IMR-90 (cell line): ENCODE data around the gene ARAP1. TPM values are rescaled to one million over a fixed set of nuclear protein-coding genes. Genes with fewer than 3 reads are reported as not detected.

Experiments used
- ATAC-seq: fragments of 200-7000 bp; cut with Tn5 transposase; 2 replicates; pipeline ENCODE4 v1.9.1; 2020; ENCODE audit warnings: low read depth, mild to moderate bottlenecking, moderate library complexity
- BruUV-seq: library from RNA; stranded (reverse); fragments of 400-500 nt; replicated peaks from 2 replicates; lab custom pipeline; 2021; lab: Mats Ljungman, UMichigan
- CTCF ChIA-PET: fragments of 300-600 bp; formaldehyde crosslinking; extraction: SDS; loops from one replicate; lab custom pipeline; 2021; ENCODE audit warnings: antibody characterized with exemption; lab: Yijun Ruan, JAX
- POLR2A ChIA-PET: fragments of 300-600 bp; sonication (Branson Sonifier 250); formaldehyde crosslinking; loops from one replicate; lab custom pipeline; 2022; ENCODE audit warnings: antibody characterized with exemption; ENCODE audit not compliant: unreplicated experiment; lab: Charles Lee
- DNase-seq: peaks from one replicate; pipeline ENCODE4 v3.0.0; 2013
- H2AFZ ChIP-seq: replicated peaks from 2 replicates; pipeline ENCODE3; 2013; ENCODE audit warnings: low read length, mild to moderate bottlenecking; ENCODE audit not compliant: poor library complexity
- H2AK5ac ChIP-seq: 2 replicates; pipeline ENCODE4 v1.6.1; 2013; ENCODE audit warnings: low read depth, low read length, inconsistent platforms
- H2AK9ac ChIP-seq: replicated peaks from 2 replicates; pipeline ENCODE3; 2013; ENCODE audit warnings: mild to moderate bottlenecking, low read depth, low read length, moderate library complexity; ENCODE audit not compliant: poor library complexity
- H2BK120ac ChIP-seq: 2 replicates; pipeline ENCODE4 v1.6.1; 2013; ENCODE audit warnings: low read depth, low read length, inconsistent platforms
- H2BK15ac ChIP-seq: 3 replicates; pipeline ENCODE4 v1.6.1; 2013; ENCODE audit warnings: low read depth, low read length, inconsistent platforms
- H2BK20ac ChIP-seq: 2 replicates; pipeline ENCODE4 v1.6.1; 2013; ENCODE audit warnings: low read depth, mild to moderate bottlenecking, inconsistent platforms, low read length, moderate library complexity
- H2BK5ac ChIP-seq: 2 replicates; pipeline ENCODE4 v1.6.1; 2013; ENCODE audit warnings: mild to moderate bottlenecking, low read depth, low read length, inconsistent platforms; ENCODE audit not compliant: poor library complexity, severe bottlenecking
- H3K14ac ChIP-seq: replicated peaks from 2 replicates; pipeline ENCODE4 v1.6.1; 2013; ENCODE audit warnings: low read depth, low read length, inconsistent platforms
- H3K18ac ChIP-seq: 2 replicates; pipeline ENCODE4 v1.6.1; 2013; ENCODE audit warnings: low read depth, low read length, control low read depth
- H3K23ac ChIP-seq: 2 replicates; pipeline ENCODE4 v1.6.1; 2013; ENCODE audit warnings: low read depth, low read length, inconsistent platforms
- H3K27ac ChIP-seq: 2 replicates; pipeline ENCODE4 v1.5.1; 2013; ENCODE audit warnings: mild to moderate bottlenecking, control low read depth, low read length; ENCODE audit not compliant: insufficient read depth
- H3K27me3 ChIP-seq: 2 replicates; pipeline ENCODE4 v1.6.1; 2013; ENCODE audit warnings: low read length; ENCODE audit not compliant: control insufficient read depth, insufficient read depth
- H3K36me3 ChIP-seq: 2 replicates; pipeline ENCODE4 v1.6.1; 2013; ENCODE audit warnings: low read length, mixed read lengths; ENCODE audit not compliant: control insufficient read depth, insufficient read depth
- H3K4ac ChIP-seq: 2 replicates; pipeline ENCODE4 v1.6.1; 2013; ENCODE audit warnings: low read depth, low read length, inconsistent platforms
- H3K4me1 ChIP-seq: 2 replicates; pipeline ENCODE4 v1.6.1; 2013; ENCODE audit warnings: low read length, mixed read lengths; ENCODE audit not compliant: control insufficient read depth, insufficient read depth
- H3K4me2 ChIP-seq: 2 replicates; pipeline ENCODE4 v1.6.1; 2013; ENCODE audit warnings: low read depth, mild to moderate bottlenecking, control low read depth, low read length, moderate library complexity
- H3K4me3 ChIP-seq: 2 replicates; pipeline ENCODE4 v1.5.1; 2013; ENCODE audit warnings: low read depth, mild to moderate bottlenecking, control low read depth, low read length, moderate library complexity; ENCODE audit not compliant: insufficient read depth
- H3K56ac ChIP-seq: 2 replicates; pipeline ENCODE4 v1.6.1; 2013; ENCODE audit warnings: low read length, inconsistent platforms; ENCODE audit not compliant: insufficient read depth; ENCODE audit errors: extremely low read depth
- H3K79me1 ChIP-seq, 2 experiments: 2 replicates each; pipeline ENCODE4 v1.6.1; 2013; ENCODE audit warnings: low read length in 2 of 2, inconsistent platforms in 1 of 2, low read depth in 1 of 2
- H3K9ac ChIP-seq: 2 replicates; pipeline ENCODE4 v1.6.1; 2013; ENCODE audit warnings: low read depth, low read length, control low read depth
- H3K9me1 ChIP-seq: 2 replicates; pipeline ENCODE4 v1.6.1; 2013; ENCODE audit warnings: low read length, inconsistent platforms; ENCODE audit not compliant: insufficient read depth
- H3K9me3 ChIP-seq: 2 replicates; pipeline ENCODE4 v1.6.1; 2013; ENCODE audit warnings: low read length; ENCODE audit not compliant: control insufficient read depth, insufficient read depth
- H4K20me1 ChIP-seq: 2 replicates; pipeline ENCODE4 v1.6.1; 2013; ENCODE audit warnings: low read length, inconsistent platforms; ENCODE audit not compliant: insufficient read depth
- H4K5ac ChIP-seq: 2 replicates; pipeline ENCODE4 v1.6.1; 2013; ENCODE audit warnings: mild to moderate bottlenecking, low read depth, low read length, control low read depth
- H4K8ac ChIP-seq, 2 experiments: 2 replicates each; pipeline ENCODE4 v1.6.1; 2013; ENCODE audit warnings: low read depth in 2 of 2, low read length in 2 of 2, control low read depth in 1 of 2, inconsistent platforms in 1 of 2
- H4K91ac ChIP-seq: 2 replicates; pipeline ENCODE4 v1.6.1; 2013; ENCODE audit warnings: low read depth, low read length, inconsistent platforms; ENCODE audit not compliant: insufficient read depth
- BHLHE40 ChIP-seq: fragments of 150-350 bp; IDR thresholded peaks from 2 replicates; pipeline ENCODE4 v1.6.1; 2016; ENCODE audit warnings: mild to moderate bottlenecking, low read depth, low read length
- CEBPB ChIP-seq: IDR thresholded peaks from 2 replicates; pipeline ENCODE4 v1.6.1; 2012; ENCODE audit warnings: low read depth, low read length, improper control_type of control experiment
- CHD1 ChIP-seq: IDR thresholded peaks from 2 replicates; pipeline ENCODE4 v1.6.1; 2012; ENCODE audit warnings: low read depth, low read length, improper control_type of control experiment
- ELK1 ChIP-seq: fragments of 150-350 bp; IDR thresholded peaks from 2 replicates; pipeline ENCODE4 v1.6.1; 2016; ENCODE audit warnings: low read depth, mild to moderate bottlenecking, low read length, moderate library complexity, borderline replicate concordance
- FOS ChIP-seq: fragments of 150-350 bp; IDR thresholded peaks from 2 replicates; pipeline ENCODE4 v1.6.1; 2016; ENCODE audit warnings: low read depth, low read length
- MAFK ChIP-seq: IDR thresholded peaks from 2 replicates; pipeline ENCODE4 v1.6.1; 2012; ENCODE audit warnings: low read depth, low read length, improper control_type of control experiment
- MAZ ChIP-seq: IDR thresholded peaks from 2 replicates; pipeline ENCODE4 v1.6.1; 2012; ENCODE audit warnings: low read depth, mild to moderate bottlenecking, low read length, improper control_type of control experiment, moderate library complexity, borderline replicate concordance
- NFE2L2 ChIP-seq: fragments of 150-350 bp; IDR thresholded peaks from 2 replicates; pipeline ENCODE4 v1.6.1; 2016; ENCODE audit warnings: low read depth, mild to moderate bottlenecking, low read length
- POLR2A ChIP-seq: IDR thresholded peaks from 2 replicates; pipeline ENCODE4 v1.6.1; 2012; ENCODE audit warnings: mild to moderate bottlenecking, low read depth, low read length
- RAD21 ChIP-seq: IDR thresholded peaks from 2 replicates; pipeline ENCODE4 v1.6.1; 2012; ENCODE audit warnings: low read length, improper control_type of control experiment
- RCOR1 ChIP-seq: IDR thresholded peaks from 2 replicates; pipeline ENCODE4 v1.6.1; 2012; ENCODE audit warnings: mild to moderate bottlenecking, low read length, improper control_type of control experiment; ENCODE audit not compliant: insufficient replicate concordance
- RFX5 ChIP-seq: IDR thresholded peaks from 2 replicates; pipeline ENCODE4 v1.8.0; 2012; ENCODE audit warnings: low read depth, mild to moderate bottlenecking, low read length, moderate library complexity
- SMC3 ChIP-seq: fragments of 150-350 bp; IDR thresholded peaks from 2 replicates; pipeline ENCODE4 v1.6.1; 2016; ENCODE audit warnings: low read depth, mild to moderate bottlenecking, antibody characterized with exemption, low read length, moderate library complexity
- WGBS, 2 experiments: methylation state at CpG; one replicate each; pipeline versions ENCODE4 v1.1.5 to v1.1.7; 2013; ENCODE audit warnings: missing lambda C conversion rate in 2 of 2; ENCODE audit not compliant: insufficient read length in 1 of 2; ENCODE audit errors: extremely low coverage in 2 of 2; 5-methylcytosine and 5-hydroxymethylcytosine counted together
- dilution Hi-C: fragments of 300-500 bp; cut with HindIII; formaldehyde crosslinking; loops from one replicate; pipeline ENCODE4 v1.14.3; 2018; ENCODE audit warnings: low sequenced_read_pairs; ENCODE audit not compliant: unreplicated experiment
- in situ Hi-C: fragments of 300-500 bp; cut with MboI; formaldehyde crosslinking; loops from 3 replicates; pipeline ENCODE4 v1.14.3; 2019; ENCODE audit warnings: low sequenced_read_pairs, inconsistent platforms, mixed read lengths
- intact Hi-C: fragments of 100-400 bp; cut with micrococcal nuclease; formaldehyde crosslinking; loops from 2 replicates; pipeline ENCODE4 v1.10.0; 2022
- polyA plus RNA-seq, 3 experiments: library from polyadenylated mRNA; depleted of rRNA; stranded (reverse); fragments of >200 nt; gene quantifications; 2 replicates each; pipeline ENCODE4 v1.2.3, GENCODE V29; 2012; ENCODE audit warnings: low replicate concordance in 1 of 3
- total RNA-seq: library from RNA; depleted of rRNA; stranded (reverse); fragments of >200 nt; gene quantifications from 2 replicates; pipeline ENCODE4 v1.2.3, GENCODE V29; 2012
- TF ChIP-seq, protein P1 (sequence below): conservative IDR thresholded peaks from 2 replicates; pipeline ENCODE4 v1.5.1; 2012; ENCODE audit warnings: mild to moderate bottlenecking, low read depth, low read length, improper control_type of control experiment

Gene ARAP1
- total and polyA plus RNA-seq, 2 of the 4 experiments (the other 2 are of a cell fraction), result 37.6 to 63.1 TPM

DNA sequence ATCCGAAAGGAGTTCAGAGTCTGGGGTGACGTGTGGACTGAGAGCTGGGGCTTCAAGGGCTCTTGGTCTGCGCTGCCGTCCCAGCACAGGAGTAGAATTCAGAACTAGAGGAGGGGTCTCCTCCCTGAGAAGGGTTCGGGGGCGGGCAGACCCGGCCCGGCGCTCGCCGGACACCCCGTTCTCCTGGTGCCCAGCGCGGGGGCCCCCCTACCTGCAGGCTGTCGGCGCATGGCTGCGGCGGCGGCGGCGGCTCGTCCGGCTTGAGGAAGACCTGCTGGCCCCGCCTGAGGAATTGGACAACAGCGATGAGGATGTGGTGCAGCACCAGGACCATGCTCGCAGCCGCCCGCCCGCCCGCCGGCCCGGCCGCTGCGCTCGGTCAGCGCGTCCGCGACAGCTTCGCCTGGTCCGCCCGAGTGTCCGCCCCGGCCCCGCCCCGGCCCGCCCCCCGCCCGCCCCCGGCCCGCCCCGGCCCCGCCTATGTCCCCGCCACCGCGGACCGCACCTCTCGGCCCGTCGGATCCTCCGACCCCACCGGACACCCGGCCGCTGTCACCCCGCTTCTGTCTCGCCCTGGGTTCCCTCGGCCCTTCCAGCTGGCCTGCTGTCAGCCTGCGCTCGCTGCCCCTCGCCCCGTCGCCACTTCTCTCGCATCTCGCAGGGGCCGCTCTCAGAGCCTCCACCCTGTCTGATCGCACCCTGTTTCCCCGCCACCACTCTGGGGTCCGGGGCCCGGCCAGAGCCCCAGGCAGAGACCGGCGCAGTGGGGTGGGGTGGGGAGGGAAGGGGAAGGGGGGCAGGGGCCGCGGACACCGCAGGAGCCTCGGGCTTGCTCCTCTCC is 109.9 kb downstream of the ARAP1 start:
- ChIA-PET POLR2A (no interaction called here), CTCF (interaction anchor here (0.5 to 1.4 kb wide), 2 partner anchors 43 to 186 kb away, joined by 3 to 5 read pairs; no protein-coding TSS in a partner anchor)
- H3K9me3 ChIP-seq, result 0 out of 2 replicates have a peak, but pooled peaks cover 2% of the 10 kb centered on the region
- peaks cover 58% of the 10 kb centered on the region for H3K27me3 ChIP-seq
- in situ Hi-C loops (loop anchor here (10.0 kb wide), 2 partner anchors 57 to 167 kb away; no protein-coding TSS in a partner anchor), intact Hi-C loops (no loop called here), dilution Hi-C loops (no loop called here)
- no peak overlapping the region for H4K8ac ChIP-seq
- 0% methylated on average over 27 of the region's 85 CpGs; no CpG with 5 or more reads in 1 of the 2 experiments for WGBS, 2 experiments
- H4K91ac ChIP-seq, result no peak overlapping the region
- no peak overlapping the region for H3K27ac ChIP-seq
- H3K4me1 ChIP-seq, result peaks cover 2% of the 10 kb centered on the region; the same call in 1 of the 2 replicates
- H3K9me1 ChIP-seq, result no peaks in the 10 kb centered on the region
- H3K4me3 ChIP-seq, result peak overlapping the region; percentile 50
- BruUV-seq, result no TSS peak
- no peak overlapping the region for H2BK15ac ChIP-seq
- no peak overlapping the region for H4K5ac ChIP-seq
- H2BK120ac ChIP-seq, result no peak overlapping the region
- no peaks in the 10 kb centered on the region for H3K36me3 ChIP-seq
- H3K14ac ChIP-seq, result no peak overlapping the region
- DNase-seq, result no peak
- no peak overlapping the region for H2AK9ac ChIP-seq
- no peaks in the 10 kb centered on the region for H4K20me1 ChIP-seq
- ATAC-seq, result peak; percentile 79
- H3K23ac ChIP-seq, result no peak overlapping the region
- peak overlapping the region; percentile 94 for H2AFZ ChIP-seq
- no peak overlapping the region for H3K18ac ChIP-seq
- H2BK5ac ChIP-seq, result no peak overlapping the region
- H3K4ac ChIP-seq, result no peak overlapping the region
- no peak overlapping the region for H2AK5ac ChIP-seq
- H2BK20ac ChIP-seq, result no peak overlapping the region
- no peak overlapping the region for H3K56ac ChIP-seq
- peak overlapping the region; percentile 94 for H3K4me2 ChIP-seq
- H3K9ac ChIP-seq, result no peak overlapping the region
- no peaks in the 10 kb centered on the region for H3K79me1 ChIP-seq
- TF ChIP-seq FOS (no peak), CHD1 (no peak), ELK1 (no peak), SMC3 (no peak), CEBPB (no peak), RAD21 (no peak), RCOR1 (no peak), MAFK (no peak), POLR2A (no peak), NFE2L2 (no peak), RFX5 (no peak), MAZ (no peak), BHLHE40 (no peak)
- TF ChIP-seq, protein P1, sequence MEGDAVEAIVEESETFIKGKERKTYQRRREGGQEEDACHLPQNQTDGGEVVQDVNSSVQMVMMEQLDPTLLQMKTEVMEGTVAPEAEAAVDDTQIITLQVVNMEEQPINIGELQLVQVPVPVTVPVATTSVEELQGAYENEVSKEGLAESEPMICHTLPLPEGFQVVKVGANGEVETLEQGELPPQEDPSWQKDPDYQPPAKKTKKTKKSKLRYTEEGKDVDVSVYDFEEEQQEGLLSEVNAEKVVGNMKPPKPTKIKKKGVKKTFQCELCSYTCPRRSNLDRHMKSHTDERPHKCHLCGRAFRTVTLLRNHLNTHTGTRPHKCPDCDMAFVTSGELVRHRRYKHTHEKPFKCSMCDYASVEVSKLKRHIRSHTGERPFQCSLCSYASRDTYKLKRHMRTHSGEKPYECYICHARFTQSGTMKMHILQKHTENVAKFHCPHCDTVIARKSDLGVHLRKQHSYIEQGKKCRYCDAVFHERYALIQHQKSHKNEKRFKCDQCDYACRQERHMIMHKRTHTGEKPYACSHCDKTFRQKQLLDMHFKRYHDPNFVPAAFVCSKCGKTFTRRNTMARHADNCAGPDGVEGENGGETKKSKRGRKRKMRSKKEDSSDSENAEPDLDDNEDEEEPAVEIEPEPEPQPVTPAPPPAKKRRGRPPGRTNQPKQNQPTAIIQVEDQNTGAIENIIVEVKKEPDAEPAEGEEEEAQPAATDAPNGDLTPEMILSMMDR, result no peak
